Sigmoid colon (tissue), 7 donors: ENCODE data around the gene SCTR. TPM values are rescaled to one million over a fixed set of nuclear protein-coding genes. Genes with fewer than 3 reads are reported as not detected.

Source experiments
- DNase-seq: peaks from one replicate; pipeline ENCODE4 v3.0.0-alpha.2; 2019
- H3K27ac ChIP-seq, 4 donors: fragments of 200-600 bp; sonication (generic); one replicate each; pipeline ENCODE4 v1.5.1; 2016 to 2019; ENCODE audit warnings: mild to moderate bottlenecking in 1 of 4
- H3K27me3 ChIP-seq, 3 donors: fragments of 200-600 bp; sonication (generic); one replicate each; pipeline ENCODE4 v1.5.1; 2019; ENCODE audit warnings: mild to moderate bottlenecking in 1 of 3
- H3K36me3 ChIP-seq, 4 donors: fragments of 200-600 bp; sonication (generic); one replicate each; pipeline ENCODE4 v1.5.1; 2016 to 2019
- H3K4me1 ChIP-seq, 4 donors: fragments of 200-600 bp; sonication (generic); one replicate each; pipeline ENCODE4 v1.5.1; 2017 to 2019
- H3K4me3 ChIP-seq, 4 donors: fragments of 200-600 bp; sonication (generic); one replicate each; pipeline ENCODE4 v1.5.1; 2017 to 2019; ENCODE audit warnings: mild to moderate bottlenecking in 2 of 4, moderate library complexity in 1 of 4
- H3K9me3 ChIP-seq, 4 donors: fragments of 200-600 bp in 3 of 4; sonication (generic) in 3 of 4; one replicate each; pipeline versions ENCODE4 v1.5.1 to v1.6.1; 2013 to 2019
- EP300 ChIP-seq, 4 donors: sonication (generic); formaldehyde crosslinking; IDR thresholded peaks; one replicate each; pipeline ENCODE4 v1.6.1; 2017; ENCODE audit warnings: antibody characterized with exemption in 4 of 4
- POLR2A ChIP-seq, 2 donors: fragments of 450-650 bp; IDR thresholded peaks; one replicate each; pipeline ENCODE4 v1.6.1; 2016; ENCODE audit warnings: antibody characterized with exemption in 2 of 2, mild to moderate bottlenecking in 2 of 2, moderate library complexity in 2 of 2
- POLR2AphosphoS5 ChIP-seq, 4 donors: sonication (generic); formaldehyde crosslinking; IDR thresholded peaks; one replicate each; pipeline ENCODE4 v1.6.1; 2017; ENCODE audit warnings: antibody characterized with exemption in 4 of 4
- WGBS, 2 donors: extraction: QIAGEN DNeasy Blood & Tissue Kit; methylation state at CpG; one replicate each; pipeline ENCODE4 v1.1.7; 2013; 5-methylcytosine and 5-hydroxymethylcytosine counted together
- intact Hi-C: fragments of 100-400 bp; cut with DNase I; formaldehyde crosslinking; loops from one replicate; pipeline ENCODE4 v1.15.1; 2023
- polyA plus RNA-seq, 3 donors: library from polyadenylated mRNA; stranded (reverse); fragments of 200-250 nt; gene quantifications; one replicate each; pipeline ENCODE4 v1.2.3, GENCODE V29; 2013
- total RNA-seq, 4 donors: library from RNA; depleted of rRNA; stranded (reverse); fragments of >200 nt; gene quantifications; one replicate each; pipeline ENCODE4 v1.1.0, GENCODE V29; 2016
- TF ChIP-seq, protein P1 (sequence below), 4 experiments: fragments of 450-650 bp in 3 of 4; fragments of 200-600 bp in 1 of 4; IDR thresholded peaks; one replicate each; pipeline ENCODE4 v1.5.1; 2016 to 2019; ENCODE audit warnings: antibody characterized with exemption in 4 of 4, mild to moderate bottlenecking in 3 of 4, moderate library complexity in 2 of 4
- donor health status: healthy with polysubstance abuse.
- donor health status: Bipolar disorder and iron deficiency.
- donor health status: healthy.

Gene SCTR
- total RNA-seq, result not detected
- polyA plus RNA-seq, result under 1 TPM in 1 of 3 donors, not detected in 2; 0.16 TPM

DNA sequence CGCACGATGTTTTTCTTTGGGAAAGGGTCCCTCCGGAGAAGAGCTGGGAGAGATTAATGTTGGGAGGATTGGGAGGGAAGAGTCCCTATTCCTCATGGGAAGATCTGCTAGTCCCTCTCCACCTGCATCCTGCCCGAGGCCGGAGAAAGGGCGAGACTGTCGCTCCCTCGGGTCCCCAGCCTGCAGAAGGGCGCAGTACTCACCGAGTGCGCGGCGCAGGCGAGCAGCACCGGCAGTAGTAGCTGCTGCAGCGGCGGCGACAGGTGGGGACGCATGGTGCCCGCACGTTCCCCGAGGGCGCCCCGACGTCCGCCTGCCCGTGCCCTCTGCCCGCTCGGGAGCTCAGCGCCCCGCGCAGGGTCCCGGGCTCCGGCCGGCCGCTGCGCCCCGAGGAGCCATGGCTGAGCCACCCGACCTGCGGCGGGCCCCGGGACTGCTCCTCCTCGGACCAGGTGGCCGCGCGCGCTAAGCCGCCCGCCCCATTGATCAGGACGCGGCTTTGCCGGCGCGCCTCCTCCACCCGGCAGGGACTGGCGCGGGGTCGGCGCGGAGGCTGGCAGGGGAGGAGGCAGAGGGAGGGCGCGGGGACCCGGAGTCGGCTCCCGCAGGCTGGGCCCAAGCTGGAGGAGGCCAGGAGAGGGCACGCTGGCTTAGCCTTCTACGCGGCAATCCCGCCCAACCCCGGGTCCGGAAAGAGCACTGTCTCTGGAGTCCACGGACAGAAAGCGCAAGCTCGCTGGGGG is at the start of gene SCTR:
SCTR (minus strand) TSS at position 532 of the 743 bp plus-strand sequence; CDS start at position 275, 257 bp downstream.
- H3K4me3 ChIP-seq, result no peak within 1 kb of the TSS

DNA sequence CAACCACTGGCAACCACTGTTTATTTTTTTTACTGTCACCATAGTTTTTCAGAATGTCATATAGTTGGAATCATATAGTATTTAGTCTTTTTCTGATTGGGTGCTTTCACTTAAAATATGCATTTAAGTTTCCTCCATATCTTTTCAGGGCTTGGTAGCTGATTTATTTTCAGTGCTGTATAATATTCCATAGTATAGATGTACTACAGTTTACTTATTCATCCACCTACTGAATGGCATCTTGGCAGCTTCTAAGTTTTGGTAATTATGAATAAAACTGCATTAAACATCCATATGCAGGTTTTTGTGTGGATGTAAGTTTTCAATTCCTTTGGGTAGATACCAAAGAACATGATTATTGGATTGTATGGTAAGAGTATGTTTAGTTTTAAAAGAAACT is 43.0 kb upstream of the SCTR start:
- Histone ChIP-seq H3K4me3 (no peak overlapping the region), H3K4me1 (peaks cover 0 to 9% (median 7%) of the 10 kb centered on the region in 4 donors), H3K27ac (no peak overlapping the region), H3K27me3 (no peaks in the 10 kb centered on the region), H3K36me3 (no peaks in the 10 kb centered on the region), H3K9me3 (peaks cover 0 to 3% (median 0%) of the 10 kb centered on the region in 4 donors)
- DNase-seq, result no peak
- intact Hi-C loops, result no loop called here
- TF ChIP-seq POLR2AphosphoS5 (IDR thresholded peaks at IDR 0.05) (no peak), EP300 (IDR thresholded peaks at IDR 0.05) (no peak), POLR2A (IDR thresholded peaks at IDR 0.05) (no peak)
- TF ChIP-seq, protein P1, sequence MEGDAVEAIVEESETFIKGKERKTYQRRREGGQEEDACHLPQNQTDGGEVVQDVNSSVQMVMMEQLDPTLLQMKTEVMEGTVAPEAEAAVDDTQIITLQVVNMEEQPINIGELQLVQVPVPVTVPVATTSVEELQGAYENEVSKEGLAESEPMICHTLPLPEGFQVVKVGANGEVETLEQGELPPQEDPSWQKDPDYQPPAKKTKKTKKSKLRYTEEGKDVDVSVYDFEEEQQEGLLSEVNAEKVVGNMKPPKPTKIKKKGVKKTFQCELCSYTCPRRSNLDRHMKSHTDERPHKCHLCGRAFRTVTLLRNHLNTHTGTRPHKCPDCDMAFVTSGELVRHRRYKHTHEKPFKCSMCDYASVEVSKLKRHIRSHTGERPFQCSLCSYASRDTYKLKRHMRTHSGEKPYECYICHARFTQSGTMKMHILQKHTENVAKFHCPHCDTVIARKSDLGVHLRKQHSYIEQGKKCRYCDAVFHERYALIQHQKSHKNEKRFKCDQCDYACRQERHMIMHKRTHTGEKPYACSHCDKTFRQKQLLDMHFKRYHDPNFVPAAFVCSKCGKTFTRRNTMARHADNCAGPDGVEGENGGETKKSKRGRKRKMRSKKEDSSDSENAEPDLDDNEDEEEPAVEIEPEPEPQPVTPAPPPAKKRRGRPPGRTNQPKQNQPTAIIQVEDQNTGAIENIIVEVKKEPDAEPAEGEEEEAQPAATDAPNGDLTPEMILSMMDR (IDR thresholded peaks at IDR 0.05), result no peak

More for the DNA sequence above, at the start of gene SCTR:
- H3K36me3 ChIP-seq, result no peaks in the 10 kb centered on the region
- no peak within 1 kb of the TSS for H3K27ac ChIP-seq
- 9 to 11% methylated on average over 74 of the region's 74 CpGs for WGBS, 2 donors
- peaks cover 0 to 25% (median 17%) of the 10 kb centered on the region in 4 donors for H3K4me1 ChIP-seq
- no peak for DNase-seq
- H3K27me3 ChIP-seq, result peaks cover 15 to 33% (median 19%) of the 10 kb centered on the region in 3 donors
- TF ChIP-seq EP300 (IDR thresholded peaks at IDR 0.05) (no peak), POLR2A (IDR thresholded peaks at IDR 0.05) (no peak), POLR2AphosphoS5 (IDR thresholded peaks at IDR 0.05) (no peak)
- TF ChIP-seq, protein P1 (IDR thresholded peaks at IDR 0.05), result no peak
- intact Hi-C loops, result no loop called here
- H3K9me3 ChIP-seq, result no peaks in the 10 kb centered on the region

DNA sequence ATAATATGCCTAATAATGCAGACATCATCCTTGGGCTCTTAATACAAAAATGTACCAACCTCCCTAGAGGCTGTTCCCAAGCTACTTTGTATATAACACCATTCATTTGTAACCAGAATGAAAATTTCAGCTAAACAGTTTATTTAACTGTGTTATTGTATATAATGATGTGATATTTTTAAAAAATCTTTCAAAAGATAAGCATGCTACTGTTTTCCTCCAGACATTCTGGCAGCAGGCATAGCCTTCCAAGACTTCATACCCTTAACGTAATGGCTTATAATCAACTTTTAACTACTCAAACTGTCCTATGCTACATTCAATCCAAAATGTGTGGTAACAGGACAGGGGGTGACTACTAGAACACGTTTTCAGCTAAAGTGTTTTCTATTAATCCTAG is 41.2 kb upstream of the SCTR start:
- Histone ChIP-seq H3K4me3 (no peak overlapping the region), H3K4me1 (peaks cover 0 to 1% (median 0%) of the 10 kb centered on the region in 4 donors), H3K27ac (no peak overlapping the region), H3K36me3 (no peaks in the 10 kb centered on the region), H3K27me3 (no peaks in the 10 kb centered on the region), H3K9me3 (peaks cover 0 to 3% (median 0%) of the 10 kb centered on the region in 4 donors)
- WGBS, 2 donors, result 79 to 80% methylated on average over 2 of the region's 2 CpGs
- TF ChIP-seq POLR2AphosphoS5 (IDR thresholded peaks at IDR 0.05) (no peak), EP300 (IDR thresholded peaks at IDR 0.05) (no peak), POLR2A (IDR thresholded peaks at IDR 0.05) (no peak)
- TF ChIP-seq, protein P1 (IDR thresholded peaks at IDR 0.05), result no peak
- DNase-seq, result no peak
- intact Hi-C loops, result no loop called here

GRCh38 chr2:119553687-119554344 is 29.5 kb upstream of the SCTR start:
- Histone ChIP-seq H3K27ac (no peak overlapping the region), H3K9me3 (no peaks in the 10 kb centered on the region), H3K27me3 (no peaks in the 10 kb centered on the region), H3K36me3 (no peaks in the 10 kb centered on the region), H3K4me1 (peaks cover 0 to 4% (median 0%) of the 10 kb centered on the region in 4 donors), H3K4me3 (no peak overlapping the region)
- TF ChIP-seq POLR2AphosphoS5 (IDR thresholded peaks at IDR 0.05), result no peak
- no peak for TF ChIP-seq EP300 (IDR thresholded peaks at IDR 0.05)
- TF ChIP-seq POLR2A (IDR thresholded peaks at IDR 0.05), result no peak
- TF ChIP-seq, protein P1 (IDR thresholded peaks at IDR 0.05), result no peak
- WGBS, 2 donors, result 87% methylated on average over 7 of the region's 7 CpGs
- intact Hi-C loops, result no loop called here
- DNase-seq, result no peak
